Tibial nerve (tissue), 4 donors: ENCODE results near the gene HMX2.

Experiments used
- EP300 ChIP-seq, 2 donors: sonication (generic); formaldehyde crosslinking; IDR thresholded peaks; one replicate each; pipeline ENCODE4 v1.6.1; 2017; ENCODE audit warnings: antibody characterized with exemption in 2 of 2, mild to moderate bottlenecking in 1 of 2
- POLR2A ChIP-seq, 2 donors: fragments of 450-650 bp; IDR thresholded peaks; one replicate each; pipeline ENCODE4 v1.6.1; 2017; ENCODE audit warnings: antibody characterized with exemption in 2 of 2, mild to moderate bottlenecking in 2 of 2, moderate library complexity in 2 of 2
- TF ChIP-seq, protein P1 (sequence below), 5 experiments: fragments of 200-600 bp in 3 of 5; fragments of 450-650 bp in 2 of 5; sonication (generic) in 3 of 5; IDR thresholded peaks; one replicate each; pipeline ENCODE4 v1.5.1; 2016 to 2019; ENCODE audit warnings: antibody characterized with exemption in 5 of 5, mild to moderate bottlenecking in 3 of 5, moderate library complexity in 2 of 5

DNA sequence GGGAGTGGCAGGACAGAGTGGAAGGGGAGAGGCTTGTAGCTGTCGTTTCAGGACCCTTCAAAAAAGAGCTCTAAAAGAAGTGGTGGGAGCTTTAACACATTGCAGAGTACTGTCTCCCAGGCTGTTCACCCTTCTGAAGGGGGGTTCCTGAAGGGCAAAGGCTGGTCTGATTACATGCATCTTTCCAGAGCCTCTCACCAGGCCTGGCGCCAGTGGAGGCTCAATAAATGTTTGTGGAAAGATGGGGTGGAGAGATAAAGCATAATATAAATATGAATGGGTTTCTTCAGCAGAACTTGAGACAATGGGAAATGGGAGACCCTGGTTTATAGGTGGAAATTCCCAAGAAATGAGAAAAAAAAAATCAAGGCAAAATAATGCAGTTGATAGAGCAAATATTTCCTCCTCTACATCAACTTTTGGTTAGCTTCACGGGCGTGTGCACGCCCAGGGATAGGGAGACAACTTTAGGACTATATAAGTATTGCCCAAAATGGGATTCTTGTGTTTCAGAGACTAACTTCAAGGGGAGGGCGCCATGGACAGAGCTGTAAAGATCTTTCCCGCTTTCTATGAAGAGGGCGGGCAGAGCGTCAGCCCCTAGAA is 5.7 kb downstream of the HMX2 start:
- TF ChIP-seq POLR2A (IDR thresholded peaks at IDR 0.05) (no peak), EP300 (IDR thresholded peaks at IDR 0.05) (no peak)
- TF ChIP-seq, protein P1, sequence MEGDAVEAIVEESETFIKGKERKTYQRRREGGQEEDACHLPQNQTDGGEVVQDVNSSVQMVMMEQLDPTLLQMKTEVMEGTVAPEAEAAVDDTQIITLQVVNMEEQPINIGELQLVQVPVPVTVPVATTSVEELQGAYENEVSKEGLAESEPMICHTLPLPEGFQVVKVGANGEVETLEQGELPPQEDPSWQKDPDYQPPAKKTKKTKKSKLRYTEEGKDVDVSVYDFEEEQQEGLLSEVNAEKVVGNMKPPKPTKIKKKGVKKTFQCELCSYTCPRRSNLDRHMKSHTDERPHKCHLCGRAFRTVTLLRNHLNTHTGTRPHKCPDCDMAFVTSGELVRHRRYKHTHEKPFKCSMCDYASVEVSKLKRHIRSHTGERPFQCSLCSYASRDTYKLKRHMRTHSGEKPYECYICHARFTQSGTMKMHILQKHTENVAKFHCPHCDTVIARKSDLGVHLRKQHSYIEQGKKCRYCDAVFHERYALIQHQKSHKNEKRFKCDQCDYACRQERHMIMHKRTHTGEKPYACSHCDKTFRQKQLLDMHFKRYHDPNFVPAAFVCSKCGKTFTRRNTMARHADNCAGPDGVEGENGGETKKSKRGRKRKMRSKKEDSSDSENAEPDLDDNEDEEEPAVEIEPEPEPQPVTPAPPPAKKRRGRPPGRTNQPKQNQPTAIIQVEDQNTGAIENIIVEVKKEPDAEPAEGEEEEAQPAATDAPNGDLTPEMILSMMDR (IDR thresholded peaks at IDR 0.05): no peak
